ENCODE results near the gene MRPL44.

DNA sequence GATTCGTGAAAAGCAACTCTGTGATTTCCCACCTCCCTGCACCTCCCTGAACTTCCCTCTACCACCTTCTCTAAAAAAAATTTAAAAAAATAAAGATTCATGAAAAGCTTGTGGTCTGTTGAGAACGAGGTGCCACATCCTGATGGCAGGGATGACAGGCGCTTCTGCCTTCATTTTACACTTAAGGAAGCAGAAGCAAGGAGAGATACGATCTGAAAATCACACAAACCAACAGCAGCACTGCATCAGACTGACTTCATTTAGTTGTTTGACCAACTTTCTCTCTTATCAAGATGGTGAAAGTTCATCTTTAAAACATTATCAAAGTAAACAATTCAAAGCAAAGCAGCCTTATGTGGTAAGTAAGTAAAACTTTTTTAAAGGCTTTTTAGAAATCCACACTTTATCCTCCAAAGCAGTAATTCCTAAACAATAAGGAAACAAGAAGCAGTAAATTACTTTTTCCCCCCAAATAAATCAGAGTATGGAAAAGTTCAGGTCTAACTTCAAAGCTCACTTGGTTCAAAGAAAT lies 27.6 kb upstream of the MRPL44 start:
- TF ChIP-seq CTCF (conservative IDR thresholded peaks at IDR 0.05) (no peak), EZH2 (IDR thresholded peaks at IDR 0.05; ENCODE audit: low read depth) (no peak)

Data from PC-9 (cell line).